HL-60/S4 treated with retinoic acid at 250 ng/mL for 4 days and 3 days (cell line): ENCODE results near the gene RPS6KA2.
"Not testable (repeated sequence)": the region's sequence is repeated elsewhere in the genome, so short reads cannot be mapped to it uniquely, and the experiment has no call there.

Experiments used
- in situ Hi-C: fragments of 300-500 bp; cut with MboI; formaldehyde crosslinking; loops from 2 replicates; pipeline ENCODE4 v1.7.0; 2022; ENCODE audit warnings: low sequenced_read_pairs

The RPS6KA2 gene

GRCh38 chr6:166387098-166387497 lies 240.0 kb downstream of the RPS6KA2 start:
- in situ Hi-C loops: not testable (repeated sequence)

DNA sequence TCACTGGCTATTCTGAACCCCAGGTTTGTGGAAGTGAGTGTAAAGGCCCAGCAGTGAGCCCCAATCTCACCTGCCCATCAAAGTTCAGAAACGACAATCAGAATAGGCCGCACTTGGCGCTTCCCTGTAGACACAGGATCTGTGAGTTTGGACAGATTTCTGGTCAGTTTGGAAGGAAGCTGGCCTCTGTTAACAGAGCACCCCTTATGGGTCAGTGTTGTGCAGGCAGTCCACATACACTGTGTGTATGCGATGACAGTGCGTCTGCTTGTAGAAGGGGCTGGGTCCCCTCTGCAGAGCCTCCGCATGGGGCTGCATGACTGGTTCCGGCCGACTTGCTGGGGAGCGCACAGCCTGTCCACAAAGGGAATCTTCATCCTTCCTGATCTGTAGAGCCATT lies 240.9 kb downstream of the RPS6KA2 start:
- in situ Hi-C loops: no loop called here

- in situ Hi-C loops: not testable (repeated sequence)
Measured at GRCh38 chr6:166383802-166384363, 243.2 kb downstream of the RPS6KA2 start.

DNA sequence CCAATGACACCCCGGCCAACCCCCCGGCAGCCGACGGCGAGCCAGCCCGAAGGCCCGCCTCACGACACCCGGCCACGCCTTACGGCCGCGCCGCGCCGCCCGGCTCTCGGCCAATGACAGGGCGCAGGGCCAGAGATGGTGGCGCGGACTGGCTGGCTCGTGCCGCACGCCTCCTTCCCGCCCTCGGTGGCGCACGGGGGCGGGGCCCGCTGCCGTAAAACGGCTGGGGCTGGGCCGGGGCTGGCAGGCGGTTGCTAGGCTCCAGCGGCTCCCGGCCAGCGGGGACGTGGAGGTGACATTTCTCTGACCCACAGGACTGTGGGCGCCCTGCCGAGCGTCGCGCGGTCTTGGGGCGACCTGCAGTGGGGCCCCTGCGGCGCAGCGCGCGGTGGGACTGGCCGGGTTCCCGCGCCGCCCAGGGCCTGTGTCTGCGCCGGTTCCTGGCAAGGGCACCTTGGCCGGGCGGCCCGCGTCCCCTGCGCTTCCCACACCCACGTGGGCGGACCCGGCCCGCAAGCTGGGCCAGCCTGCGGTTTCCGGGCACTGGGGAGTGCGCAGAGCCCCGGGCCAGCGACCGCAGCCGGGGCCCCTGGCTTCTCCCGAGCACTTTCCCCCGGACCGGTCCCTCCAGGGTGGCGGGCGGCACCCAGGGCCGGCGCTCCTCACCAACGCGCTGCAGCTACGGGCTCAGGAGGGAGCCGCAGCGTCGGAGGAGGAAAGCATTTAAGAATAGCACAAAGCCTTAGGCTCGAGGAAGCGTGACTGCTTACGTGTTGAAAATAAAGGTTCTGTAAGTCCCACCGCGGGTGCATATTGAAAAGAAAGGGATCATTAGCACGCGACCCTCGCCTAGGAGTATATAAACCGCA lies 243.9 kb downstream of the RPS6KA2 start, which contains the start of gene MPC1:
Gene MPC1, minus strand, starts transcription at position 8 of the 869 bp plus-strand sequence. CDS start 64 bp downstream, outside the sequence.
- in situ Hi-C loops: no loop called here

DNA sequence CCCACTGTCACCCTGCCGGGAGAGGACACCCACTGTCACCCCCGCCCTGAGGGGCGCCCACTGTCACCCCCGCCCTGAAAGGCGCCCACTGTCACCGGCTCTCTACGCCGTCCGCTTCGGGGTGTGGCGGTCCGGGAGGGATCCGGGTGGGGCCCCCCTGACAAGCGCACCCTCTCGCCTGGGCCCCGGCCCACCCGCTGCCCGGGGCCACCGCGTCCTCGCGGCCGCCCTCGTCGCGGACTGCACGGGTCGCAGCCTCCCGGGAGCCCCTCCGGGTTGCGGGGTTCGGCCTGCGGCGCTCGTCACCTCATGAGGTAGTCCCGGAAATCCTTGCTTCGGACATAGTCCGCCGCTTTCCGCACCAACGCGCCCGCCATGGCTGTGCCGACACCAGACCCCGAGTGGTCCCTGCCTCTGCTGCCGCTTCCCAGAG lies 244.5 kb downstream of the RPS6KA2 start:
- in situ Hi-C loops: no loop called here

DNA sequence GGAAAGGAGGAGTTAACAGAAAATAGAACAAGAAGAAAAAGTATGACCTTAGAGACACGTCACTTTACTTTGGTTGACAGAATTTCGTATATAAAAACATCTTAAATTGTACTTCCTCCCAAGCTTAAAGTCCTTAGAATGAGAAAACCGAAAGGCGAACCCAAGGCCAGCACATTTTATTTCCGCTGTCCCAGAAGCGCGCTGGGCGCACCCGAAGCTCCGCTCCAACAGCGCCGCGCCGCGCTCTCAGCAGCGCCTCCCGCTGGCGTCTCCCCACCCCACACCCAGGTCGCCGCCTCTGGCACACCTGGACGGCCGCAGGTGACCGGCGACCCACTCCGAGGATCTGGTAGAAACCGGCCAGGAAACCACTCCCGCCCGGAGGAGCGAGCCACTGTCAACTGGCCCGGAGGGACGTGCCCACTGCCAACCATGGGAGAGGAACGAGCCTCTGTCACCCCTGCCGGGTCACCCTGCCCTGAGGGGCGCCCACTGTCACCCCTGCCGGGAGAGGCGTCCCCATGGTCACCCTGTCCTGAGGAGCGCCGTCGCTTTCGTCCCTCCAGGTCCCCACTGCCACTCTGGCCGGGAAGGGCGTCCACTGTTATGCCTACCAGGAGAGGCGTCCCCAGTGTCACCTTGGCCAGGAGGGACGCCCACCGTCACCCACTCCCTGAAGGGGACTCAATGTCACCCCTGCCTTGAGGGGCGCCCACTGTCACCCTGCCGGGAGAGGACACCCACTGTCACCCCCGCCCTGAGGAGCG lies 245.1 kb downstream of the RPS6KA2 start:
- in situ Hi-C loops: no loop called here

- in situ Hi-C loops: no loop called here
Measured at GRCh38 chr6:166381381-166381732, 245.7 kb downstream of the RPS6KA2 start.

- in situ Hi-C loops: no loop called here
Measured at GRCh38 chr6:166379800-166380199, 247.3 kb downstream of the RPS6KA2 start.

DNA sequence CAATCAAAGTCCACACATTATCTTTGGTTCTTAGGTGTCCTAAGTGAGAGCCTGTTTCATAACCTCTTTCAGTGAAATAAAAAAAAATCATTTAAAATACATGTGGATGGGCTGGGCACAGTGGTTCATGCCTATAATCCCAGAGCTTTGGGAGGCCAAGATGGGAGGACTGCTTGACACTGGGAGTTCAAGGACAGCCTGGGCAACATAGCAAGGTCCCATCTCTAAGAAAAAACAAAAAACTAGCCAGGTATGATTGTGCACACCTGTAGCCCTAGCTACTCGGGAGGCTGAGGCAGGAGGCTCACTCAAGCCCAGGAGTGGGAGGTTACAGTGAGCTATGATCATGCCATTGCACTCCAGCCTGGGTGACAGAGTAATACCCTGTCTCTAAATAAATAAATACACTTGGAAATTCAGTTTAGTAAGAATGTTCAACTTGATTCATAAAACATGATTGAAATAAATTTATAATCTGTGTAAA lies 247.9 kb downstream of the RPS6KA2 start:
- in situ Hi-C loops: no loop called here

DNA sequence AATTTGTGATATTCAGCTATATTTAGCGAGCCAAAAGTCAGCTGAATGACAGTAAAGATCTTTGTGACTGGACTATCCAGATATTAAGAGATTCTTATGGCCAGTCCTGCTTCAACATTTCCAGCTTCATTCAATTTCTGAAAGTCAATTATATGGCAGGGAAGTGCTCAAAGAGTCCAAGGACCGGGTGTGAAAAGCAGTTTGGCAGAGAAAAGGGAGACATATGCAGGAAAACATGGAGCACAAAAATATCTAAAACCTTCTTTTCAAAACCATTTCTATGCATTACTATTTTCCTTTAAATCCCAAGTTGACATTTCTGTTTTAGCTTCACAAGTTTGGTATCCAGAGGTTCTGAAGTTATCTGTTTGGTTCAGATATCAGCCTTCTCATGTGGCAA lies 249.3 kb downstream of the RPS6KA2 start:
- in situ Hi-C loops: no loop called here

GRCh38 chr6:166375013-166375412 lies 252.0 kb downstream of the RPS6KA2 start:
- in situ Hi-C loops: no loop called here

- in situ Hi-C loops: no loop called here
Measured at GRCh38 chr6:166370489-166370888, 256.6 kb downstream of the RPS6KA2 start.

DNA sequence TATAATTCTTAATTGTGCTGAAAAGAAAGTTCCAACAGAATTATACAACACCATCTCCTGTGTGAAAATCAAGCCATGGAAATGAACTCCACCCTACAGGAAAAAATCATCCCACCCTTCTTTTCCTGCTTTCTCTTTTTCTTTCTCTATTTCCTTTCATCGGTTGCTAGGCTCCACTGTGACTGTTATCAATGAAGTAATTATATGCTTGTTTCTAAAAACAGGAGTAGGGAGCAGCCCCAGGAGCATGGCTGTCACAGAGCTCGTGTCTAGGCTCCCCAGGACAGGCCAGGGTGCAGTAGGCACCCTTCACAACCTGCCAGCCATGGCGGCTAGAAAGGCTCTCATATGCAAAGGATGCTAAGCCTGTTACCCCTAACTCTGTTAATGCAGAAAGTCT lies 257.3 kb downstream of the RPS6KA2 start:
- in situ Hi-C loops: no loop called here

- in situ Hi-C loops: no loop called here
Measured at GRCh38 chr6:166366921-166367320, 260.1 kb downstream of the RPS6KA2 start.

GRCh38 chr6:166365806-166366205 lies 261.2 kb downstream of the RPS6KA2 start:
- in situ Hi-C loops: no loop called here

DNA sequence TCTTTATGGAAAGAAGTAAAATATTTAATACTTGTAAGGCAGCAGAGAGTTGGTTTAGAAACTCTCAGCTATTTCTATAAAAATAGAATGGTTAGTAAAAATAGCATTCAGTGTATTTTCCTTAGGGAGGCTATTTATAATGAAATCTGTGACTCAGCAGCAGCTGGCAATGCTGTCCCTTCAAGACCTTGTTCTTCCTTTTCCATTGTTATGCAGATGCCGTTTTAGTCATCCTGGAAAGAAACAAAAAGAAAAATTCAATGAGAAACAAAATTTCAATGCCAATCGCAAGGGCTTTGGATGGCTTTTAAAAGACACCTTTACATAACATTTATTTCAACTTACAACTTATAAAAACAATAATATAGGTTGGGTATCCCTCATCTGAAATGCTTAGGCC lies 261.8 kb downstream of the RPS6KA2 start:
- in situ Hi-C loops: no loop called here

DNA sequence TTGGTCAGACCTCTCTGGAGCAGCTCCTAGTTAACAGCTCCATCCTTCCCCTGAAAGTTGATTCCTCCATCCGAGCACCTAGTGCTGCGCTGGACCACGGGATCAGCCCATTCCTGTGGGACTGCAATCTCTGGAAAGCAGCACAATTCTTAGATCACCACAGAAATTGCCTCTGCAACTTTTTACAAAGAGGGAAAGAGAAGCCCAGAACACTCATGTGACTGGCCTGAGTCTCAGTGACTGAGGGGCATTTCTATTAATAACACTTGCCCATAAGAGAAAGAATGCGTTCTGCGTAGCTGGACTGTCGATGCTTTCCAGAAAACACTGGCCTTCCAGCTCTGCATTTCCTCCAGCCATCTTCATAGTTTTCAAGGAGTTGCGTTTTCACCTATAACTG lies 262.6 kb downstream of the RPS6KA2 start:
- in situ Hi-C loops: no loop called here

DNA sequence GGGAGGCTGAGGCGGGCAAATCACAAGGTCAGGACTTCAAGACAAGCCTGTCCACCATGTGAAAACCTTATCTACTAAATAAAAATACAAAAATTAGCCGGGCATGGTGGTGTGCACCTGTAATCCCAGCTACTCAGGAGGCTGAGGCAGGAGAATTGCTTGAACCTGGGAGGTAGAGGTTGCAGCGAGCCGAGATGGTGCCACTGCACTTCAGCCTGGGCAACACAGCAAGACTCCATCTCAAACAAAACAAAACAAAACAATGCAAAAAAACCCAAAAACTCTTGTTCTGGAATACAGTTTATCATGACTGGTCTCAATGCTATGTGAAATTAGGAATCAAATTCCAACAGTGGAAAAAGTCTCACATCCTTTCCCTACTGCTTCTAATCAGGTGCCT lies 264.6 kb downstream of the RPS6KA2 start:
- in situ Hi-C loops: not testable (repeated sequence)

DNA sequence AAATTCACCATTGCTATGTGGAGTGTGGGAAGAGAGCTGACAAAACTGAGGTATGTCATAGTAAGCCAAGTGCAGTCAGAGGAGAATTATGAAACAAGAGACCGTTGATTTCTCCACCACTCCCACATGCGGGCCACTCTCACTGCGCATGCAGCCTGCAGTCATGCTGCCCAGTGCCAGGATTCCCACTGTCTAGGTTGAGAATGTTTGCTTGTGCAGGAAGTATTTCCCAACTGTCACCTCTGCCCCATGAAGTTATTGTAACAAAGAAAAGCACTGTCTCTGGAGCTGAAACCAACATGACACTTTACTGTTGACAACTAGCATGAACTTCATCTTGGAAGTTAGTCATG lies 266.0 kb downstream of the RPS6KA2 start:
- in situ Hi-C loops: no loop called here

DNA sequence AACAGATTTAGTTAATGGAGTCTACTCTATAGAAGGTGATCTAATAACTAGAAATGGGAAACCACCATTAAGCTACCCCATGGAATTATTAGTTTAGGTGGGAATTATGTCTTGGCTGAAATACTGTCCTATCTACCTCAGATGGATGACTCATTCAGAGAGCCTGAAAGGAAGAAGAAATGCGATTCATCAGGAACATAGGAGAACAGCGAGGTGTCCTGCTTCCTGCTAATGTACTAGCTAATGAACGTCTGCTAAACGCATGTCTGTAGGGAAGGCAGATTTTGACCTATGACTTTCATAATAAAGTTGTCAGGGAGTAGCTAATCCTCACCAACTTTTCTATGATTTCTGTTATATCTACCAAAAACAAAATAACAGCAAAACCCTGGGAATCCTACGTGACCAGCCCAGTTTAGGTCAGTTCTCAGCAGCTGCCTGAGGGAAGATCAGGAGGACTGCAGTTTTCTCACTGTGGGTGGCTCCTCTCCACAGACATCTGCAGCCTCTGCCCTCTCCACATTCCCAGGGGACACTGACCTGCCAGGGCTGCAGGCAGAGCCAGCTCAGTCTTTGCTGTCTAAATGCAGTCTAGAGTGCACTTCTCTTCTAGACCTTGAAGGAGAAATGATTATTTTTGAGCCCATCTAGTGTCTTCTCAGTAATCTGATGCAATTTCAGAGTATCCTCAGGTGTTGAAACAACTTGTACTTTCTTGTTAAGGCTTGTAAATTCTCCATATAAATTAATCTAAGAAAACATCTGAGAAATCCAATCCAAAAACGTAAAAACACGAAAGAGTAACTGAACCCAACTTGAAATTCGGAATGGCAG lies 266.6 kb downstream of the RPS6KA2 start:
- in situ Hi-C loops: no loop called here
